ENCODE results near the gene LAMTOR2. TPM values are rescaled to one million over a fixed set of nuclear protein-coding genes. Genes with fewer than 3 reads are reported as not detected.

The LAMTOR2 gene
- total and polyA plus RNA-seq, 9 of the 15 experiments (the other 6 are each of a cell fraction or from before 2014, with no cell fraction given): 39.0 to 161 (median 74.6) TPM

DNA sequence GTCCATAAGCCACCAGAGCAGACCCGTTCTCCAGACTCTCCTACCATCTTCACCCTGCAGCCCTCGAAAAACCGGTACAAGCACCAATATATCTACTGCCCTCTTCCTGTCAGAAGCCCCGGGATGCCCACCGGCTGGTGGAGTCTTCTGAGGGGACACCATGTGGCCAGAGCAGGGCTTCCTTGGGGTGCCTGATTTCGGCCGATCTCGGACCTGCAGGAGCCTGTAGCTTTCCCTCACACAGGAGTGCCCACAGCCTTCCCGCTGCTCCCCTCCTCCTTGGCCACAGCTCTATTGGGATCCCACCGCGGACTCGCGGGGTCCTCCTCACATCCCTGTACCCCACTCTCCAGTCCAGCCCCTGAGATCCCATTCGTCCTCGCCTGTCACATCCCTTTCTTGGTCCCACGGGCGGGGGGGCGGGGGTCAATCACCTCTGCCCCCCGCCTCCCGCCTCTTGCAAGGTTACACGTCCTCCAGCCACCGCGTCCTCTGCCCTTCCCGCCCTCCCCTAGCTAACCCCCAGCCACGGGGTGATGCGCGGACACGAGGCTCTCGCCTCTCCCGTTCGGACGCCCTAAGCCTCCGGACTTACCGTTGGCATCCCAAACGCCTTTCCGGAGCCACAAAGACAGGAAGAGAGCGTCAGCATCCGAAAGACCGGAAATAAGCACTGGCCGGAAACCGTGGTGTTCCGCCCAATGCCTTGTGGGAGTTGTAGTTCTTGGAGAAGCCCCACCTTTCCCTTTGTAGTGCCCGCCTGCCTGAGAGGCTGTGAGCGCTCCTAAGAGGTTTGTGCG lies 34.1 kb upstream of the LAMTOR2 start, which contains the start of gene SSR2 (continued):
- peak in 1 of 3 experiments; percentile 80; a peak in 2 of 6 replicates for TF ChIP-seq ZBTB11 (CRISPR knock-in tag; IDR thresholded peaks at IDR 0.05)
- TF ChIP-seq SMAD3 (CRISPR knock-in tag; conservative IDR thresholded peaks at IDR 0.05): no peak
- TF ChIP-seq ASH1L (IDR thresholded peaks at IDR 0.05; ENCODE audit: borderline replicate concordance, low read depth, partially characterized antibody): no peak
- TF ChIP-seq ZNF134 (CRISPR knock-in tag; conservative IDR thresholded peaks at IDR 0.05): no peak
- TF ChIP-seq TSHZ1 (CRISPR knock-in tag; IDR thresholded peaks at IDR 0.05): no peak
- TF ChIP-seq, protein P1, sequence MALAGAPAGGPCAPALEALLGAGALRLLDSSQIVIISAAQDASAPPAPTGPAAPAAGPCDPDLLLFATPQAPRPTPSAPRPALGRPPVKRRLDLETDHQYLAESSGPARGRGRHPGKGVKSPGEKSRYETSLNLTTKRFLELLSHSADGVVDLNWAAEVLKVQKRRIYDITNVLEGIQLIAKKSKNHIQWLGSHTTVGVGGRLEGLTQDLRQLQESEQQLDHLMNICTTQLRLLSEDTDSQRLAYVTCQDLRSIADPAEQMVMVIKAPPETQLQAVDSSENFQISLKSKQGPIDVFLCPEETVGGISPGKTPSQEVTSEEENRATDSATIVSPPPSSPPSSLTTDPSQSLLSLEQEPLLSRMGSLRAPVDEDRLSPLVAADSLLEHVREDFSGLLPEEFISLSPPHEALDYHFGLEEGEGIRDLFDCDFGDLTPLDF (CRISPR knock-in tag; IDR thresholded peaks at IDR 0.05): no peak
- no peak for TF ChIP-seq BRF1 (IDR thresholded peaks at IDR 0.05; ENCODE audit: borderline replicate concordance, extremely low read depth, insufficient read length)
- no peak for TF ChIP-seq FOXJ2 (tag; IDR thresholded peaks at IDR 0.05)
- no peak for TF ChIP-seq DMBX1 (CRISPR knock-in tag; IDR thresholded peaks at IDR 0.05; ENCODE audit: borderline replicate concordance)
- peak; percentile 21; the same call in 1 of the 2 replicates for TF ChIP-seq ETV5 (CRISPR knock-in tag; IDR thresholded peaks at IDR 0.05; ENCODE audit: low read depth)
- TF ChIP-seq CTBP1 (IDR thresholded peaks at IDR 0.05; ENCODE audit: borderline replicate concordance): no peak
- TF ChIP-seq BRD4 (IDR thresholded peaks at IDR 0.05): no peak
- TF ChIP-seq PHF21A (IDR thresholded peaks at IDR 0.05; ENCODE audit: borderline replicate concordance, low read depth): no peak
- no peak for TF ChIP-seq GATA2 (CRISPR knock-in tag; IDR thresholded peaks at IDR 0.05)
- TF ChIP-seq MEF2D (tag; conservative IDR thresholded peaks at IDR 0.05; ENCODE audit: low read depth): no peak
- no peak for TF ChIP-seq ZNF431 (CRISPR knock-in tag; IDR thresholded peaks at IDR 0.05)
- TF ChIP-seq ZNF584 (CRISPR knock-in tag; IDR thresholded peaks at IDR 0.05; ENCODE audit: low read depth): no peak
- no peak for TF ChIP-seq TARDBP (IDR thresholded peaks at IDR 0.05)
- no peak for TF ChIP-seq ZNF766 (CRISPR knock-in tag; conservative IDR thresholded peaks at IDR 0.05)
